ENCODE measurements around the gene CAVIN2.

CAVIN2 gene

GRCh38 chr2:191836853-191837769 is 9.8 kb downstream of the CAVIN2 start:
- ChIA-PET CTCF (interaction anchor here (1.0 to 3.1 kb wide), 4 partner anchors 10 to 34 kb away, joined by 3 to 11 read pairs (median 6); no protein-coding TSS in a partner anchor), POLR2A (no interaction called here)
- TF ChIP-seq CTCF (IDR thresholded peaks at IDR 0.05; ENCODE audit: control extremely low read depth, extremely low read depth, low read depth, missing control alignments), result no peak
- no peak for DNase-seq (ENCODE audit: extremely low spot score)

GRCh38 chr2:191836471-191836852 is 10.4 kb downstream of the CAVIN2 start:
- POLR2A ChIA-PET, result no interaction called here
- DNase-seq (ENCODE audit: extremely low spot score), result no peak
- CTCF ChIA-PET, result interaction anchor here (1.3 to 3.1 kb wide), 4 partner anchors 9 to 326 kb away, joined by 3 to 10 read pairs (median 6); no protein-coding TSS in a partner anchor
- TF ChIP-seq CTCF (IDR thresholded peaks at IDR 0.05; ENCODE audit: control extremely low read depth, extremely low read depth, low read depth, missing control alignments), result no peak

- no peak for TF ChIP-seq CTCF (IDR thresholded peaks at IDR 0.05; ENCODE audit: control extremely low read depth, extremely low read depth, low read depth, missing control alignments)
- CTCF ChIA-PET, result interaction anchor here (1.0 to 3.1 kb wide), 6 partner anchors 9 to 439 kb away, joined by 3 to 10 read pairs (median 4); partner anchors contain the start of gene CAVIN2
- no peak for DNase-seq (ENCODE audit: extremely low spot score)
- POLR2A ChIA-PET, result no interaction called here
Observed at GRCh38 chr2:191835539-191836350, 11.1 kb downstream of the CAVIN2 start.

GRCh38 chr2:191835100-191835499 is 11.8 kb downstream of the CAVIN2 start:
- DNase-seq (ENCODE audit: extremely low spot score), result no peak
- CTCF ChIA-PET, result interaction anchor here (1.0 to 3.1 kb wide), 6 partner anchors 8 to 440 kb away, joined by 3 to 10 read pairs (median 4); partner anchors contain the start of gene CAVIN2
- no peak for TF ChIP-seq CTCF (IDR thresholded peaks at IDR 0.05; ENCODE audit: control extremely low read depth, extremely low read depth, low read depth, missing control alignments)
- POLR2A ChIA-PET, result no interaction called here

GRCh38 chr2:191833356-191833755 is 13.5 kb downstream of the CAVIN2 start:
- no peak for TF ChIP-seq CTCF (IDR thresholded peaks at IDR 0.05; ENCODE audit: control extremely low read depth, extremely low read depth, low read depth, missing control alignments)
- no peak for DNase-seq (ENCODE audit: extremely low spot score)
- ChIA-PET CTCF (no interaction called here), POLR2A (no interaction called here)

- ChIA-PET POLR2A (no interaction called here), CTCF (interaction anchor here (1.2 kb wide), 1 partner anchor 14 kb away, joined by 3 read pairs; the partner anchor contains the start of gene CAVIN2)
Observed at GRCh38 chr2:191832668-191833067, 14.2 kb downstream of the CAVIN2 start.

More at GRCh38 chr2:191832668-191833067, 14.2 kb downstream of the CAVIN2 start:
- DNase-seq (ENCODE audit: extremely low spot score), result no peak
- no peak for TF ChIP-seq CTCF (IDR thresholded peaks at IDR 0.05; ENCODE audit: control extremely low read depth, extremely low read depth, low read depth, missing control alignments)
